Kidney (tissue), 22 donors: ENCODE results near the gene EAF1. TPM values are rescaled to one million over a fixed set of nuclear protein-coding genes. Genes with fewer than 3 reads are reported as not detected.

Experiments
- DNase-seq, 5 donors: peaks; one replicate each; pipeline ENCODE4 v3.0.0-alpha.2; 2013 to 2020
- FAIRE-seq: peaks from 2 replicates; lab custom pipeline; 2012; peaks lifted over from hg19 to GRCh38; lab: Jason Lieb, UNC
- H3K27ac ChIP-seq, 2 donors: one replicate each; pipeline ENCODE4 v1.7.0; 2013; ENCODE audit warnings: low read depth in 2 of 2, low read length in 2 of 2, inconsistent platforms in 1 of 2
- H3K27me3 ChIP-seq: one replicate; pipeline ENCODE4 v1.7.1; 2013; ENCODE audit warnings: low read length, inconsistent platforms; ENCODE audit not compliant: control insufficient read depth, insufficient read depth
- H3K36me3 ChIP-seq, 3 donors: one replicate each; pipeline versions ENCODE4 v1.7.0 to v1.7.1; 2013; ENCODE audit warnings: low read length in 3 of 3, control low read depth in 1 of 3, inconsistent platforms in 1 of 3; ENCODE audit not compliant: insufficient read depth in 3 of 3, control insufficient read depth in 2 of 3
- H3K4me1 ChIP-seq, 3 donors: one replicate each; pipeline versions ENCODE4 v1.7.0 to v1.7.1; 2013; ENCODE audit warnings: low read length in 3 of 3, inconsistent platforms in 1 of 3, low read depth in 1 of 3; ENCODE audit not compliant: control insufficient read depth in 2 of 3, insufficient read depth in 2 of 3
- H3K4me3 ChIP-seq, 3 donors: one replicate each; pipeline versions ENCODE4 v1.7.0 to v1.8.1; 2013; ENCODE audit warnings: low read length in 3 of 3, control low read depth in 1 of 3, inconsistent platforms in 1 of 3
- H3K9ac ChIP-seq, 3 donors: one replicate each; pipeline versions ENCODE4 v1.7.0 to v1.7.1; 2013; ENCODE audit warnings: low read length in 3 of 3, control low read depth in 1 of 3, inconsistent platforms in 1 of 3
- H3K9me3 ChIP-seq, 3 donors: one replicate each; pipeline versions ENCODE4 v1.7.0 to v1.7.1; 2013; ENCODE audit warnings: low read length in 3 of 3, control low read depth in 1 of 3, inconsistent platforms in 1 of 3; ENCODE audit not compliant: control insufficient read depth in 2 of 3, insufficient read depth in 1 of 3
- intact Hi-C: fragments of 100-400 bp; cut with DNase I; formaldehyde crosslinking; loops from one replicate; pipeline ENCODE4 v1.11.1; 2022
- long read RNA-seq, 10 donors: library from polyadenylated mRNA in 1 of 10; unstranded in 1 of 10; transcript quantifications; one replicate each; pipeline ENCODE4 v2.0.0 and lab custom pipeline, GENCODE V29; 2021 to 2026
- polyA plus RNA-seq: library from polyadenylated mRNA; stranded (reverse); fragments of 350-450 nt; fragmentation: Illumina TruSeq; extraction: RNeasy Lipid Tissue Mini Kit (QIAGEN cat#74804); gene quantifications from one replicate; pipeline ENCODE4 v1.2.3, GENCODE V29; 2014; ENCODE audit warnings: low read depth, low replicate concordance; ENCODE audit not compliant: insufficient read depth
- total RNA-seq: library from RNA; stranded (reverse); fragmentation: NEBNext Ultra II Directional; extraction: Animal tissue kit (Norgen Biotek cat#: 25700); gene quantifications from one replicate; pipeline ENCODE4 v1.2.1, GENCODE V29; 2021
- TF ChIP-seq, protein P1 (sequence below): IDR thresholded peaks from 3 replicates; pipeline ENCODE4 v1.5.1; 2012; ENCODE audit warnings: mild to moderate bottlenecking, moderate library complexity, borderline replicate concordance; ENCODE audit not compliant: insufficient read depth; ENCODE audit errors: extremely low read depth
- donor health status: control.
- donor health status: control.
- donor health status: control.
- donor health status: control.
- donor health status: control.
- donor health status: DM: yes; HTN: yes; CAD: no.
- donor health status: Normal renal cell carcinoma (clear cell type).

Gene EAF1
- total RNA-seq (16.1 TPM), polyA plus RNA-seq (8.3 TPM)
- long read RNA-seq, donor 1, full-length matches to known transcripts = 4 of 9 reads
- long read RNA-seq, donor 1, partial matches to known transcripts = 5 of 9 reads
- long read RNA-seq, donor 1, other reads (novel, unspliced or antisense) = 0 of 9 reads
- long read RNA-seq, donor 2, full-length matches to known transcripts = 6 of 6 reads
- long read RNA-seq, donor 2, partial matches to known transcripts = 0 of 6 reads
- long read RNA-seq, donor 2, other reads (novel, unspliced or antisense) = 0 of 6 reads
- long read RNA-seq, donor 3, full-length matches to known transcripts = 7 of 7 reads
- long read RNA-seq, donor 3, partial matches to known transcripts = 0 of 7 reads
- long read RNA-seq, donor 3, other reads (novel, unspliced or antisense) = 0 of 7 reads
- long read RNA-seq, donor 4, full-length matches to known transcripts = 1 of 6 reads
- long read RNA-seq, donor 4, partial matches to known transcripts = 5 of 6 reads
- long read RNA-seq, donor 4, other reads (novel, unspliced or antisense) = 0 of 6 reads
- long read RNA-seq, donor 5 = 0 reads
- long read RNA-seq, donor 6 = 0 reads
- long read RNA-seq, donor 7, full-length matches to known transcripts = 5 of 7 reads
- long read RNA-seq, donor 7, partial matches to known transcripts = 1 of 7 reads
- long read RNA-seq, donor 7, other reads (novel, unspliced or antisense) = 1 of 7 reads
- long read RNA-seq, donor 8, full-length matches to known transcripts = 1 of 1 reads
- long read RNA-seq, donor 8, partial matches to known transcripts = 0 of 1 reads
- long read RNA-seq, donor 8, other reads (novel, unspliced or antisense) = 0 of 1 reads
- long read RNA-seq, donor 9, full-length matches to known transcripts = 2 of 2 reads
- long read RNA-seq, donor 9, partial matches to known transcripts = 0 of 2 reads
- long read RNA-seq, donor 9, other reads (novel, unspliced or antisense) = 0 of 2 reads
- long read RNA-seq, donor 10, full-length matches to known transcripts = 4 of 24 reads
- long read RNA-seq, donor 10, partial matches to known transcripts = 20 of 24 reads
- long read RNA-seq, donor 10, other reads (novel, unspliced or antisense) = 0 of 24 reads

DNA sequence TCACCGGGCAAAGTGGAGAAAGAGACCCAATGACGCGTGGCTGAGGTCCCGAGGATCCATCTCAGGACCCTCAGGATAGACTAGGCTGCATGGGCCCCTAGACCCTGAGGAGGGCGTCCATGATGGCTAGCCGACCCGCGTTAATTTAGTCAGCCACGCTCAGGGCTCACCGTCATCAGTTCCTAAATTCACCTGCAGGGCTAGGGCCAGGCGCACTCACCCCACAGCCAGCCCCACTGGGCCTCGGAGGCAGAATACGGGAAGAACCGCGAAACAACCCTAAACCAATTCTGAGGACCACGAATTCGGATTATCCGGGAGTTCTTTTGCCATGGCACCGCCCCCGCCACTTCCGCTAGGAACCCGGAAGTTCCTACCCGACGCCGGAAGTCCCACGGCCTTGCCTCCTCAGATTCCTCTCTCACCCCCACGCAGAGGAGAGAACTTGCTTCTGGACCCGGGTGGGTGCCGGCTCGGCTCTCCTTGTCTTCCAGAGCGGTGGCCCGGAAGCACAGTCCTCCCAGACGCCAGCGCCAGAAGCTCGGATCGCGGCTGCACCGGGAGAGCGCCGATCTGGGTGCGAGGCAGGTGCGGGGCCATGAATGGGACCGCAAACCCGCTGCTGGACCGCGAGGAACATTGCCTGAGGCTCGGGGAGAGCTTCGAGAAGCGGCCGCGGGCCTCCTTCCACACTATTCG lies at the start of gene EAF1, which contains the start of gene METTL6:
Gene EAF1, plus strand, starts transcription at position 417 of the 699 bp plus-strand sequence. Its CDS starts 182 bp downstream, at position 599.
Gene METTL6, minus strand, starts transcription at position 363 of the 699 bp plus-strand sequence. CDS start 1,033 bp downstream, outside the sequence.
- TF ChIP-seq, protein P1, sequence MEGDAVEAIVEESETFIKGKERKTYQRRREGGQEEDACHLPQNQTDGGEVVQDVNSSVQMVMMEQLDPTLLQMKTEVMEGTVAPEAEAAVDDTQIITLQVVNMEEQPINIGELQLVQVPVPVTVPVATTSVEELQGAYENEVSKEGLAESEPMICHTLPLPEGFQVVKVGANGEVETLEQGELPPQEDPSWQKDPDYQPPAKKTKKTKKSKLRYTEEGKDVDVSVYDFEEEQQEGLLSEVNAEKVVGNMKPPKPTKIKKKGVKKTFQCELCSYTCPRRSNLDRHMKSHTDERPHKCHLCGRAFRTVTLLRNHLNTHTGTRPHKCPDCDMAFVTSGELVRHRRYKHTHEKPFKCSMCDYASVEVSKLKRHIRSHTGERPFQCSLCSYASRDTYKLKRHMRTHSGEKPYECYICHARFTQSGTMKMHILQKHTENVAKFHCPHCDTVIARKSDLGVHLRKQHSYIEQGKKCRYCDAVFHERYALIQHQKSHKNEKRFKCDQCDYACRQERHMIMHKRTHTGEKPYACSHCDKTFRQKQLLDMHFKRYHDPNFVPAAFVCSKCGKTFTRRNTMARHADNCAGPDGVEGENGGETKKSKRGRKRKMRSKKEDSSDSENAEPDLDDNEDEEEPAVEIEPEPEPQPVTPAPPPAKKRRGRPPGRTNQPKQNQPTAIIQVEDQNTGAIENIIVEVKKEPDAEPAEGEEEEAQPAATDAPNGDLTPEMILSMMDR = peak; percentile 12
- peaks cover 0 to 4% (median 0%) of the 10 kb centered on the region in 3 donors for H3K36me3 ChIP-seq
- FAIRE-seq (no peak), DNase-seq (peak; percentile 86 to 94 (median 92))
- H3K27ac ChIP-seq = peak within 1 kb of the TSS; percentile 63 to 65
- peaks cover 0 to 16% (median 3%) of the 10 kb centered on the region in 3 donors for H3K4me1 ChIP-seq
- H3K9ac ChIP-seq = peak within 1 kb of the TSS; percentile 78 to 97 (median 85)
- peak within 1 kb of the TSS; percentile 89 to 97 (median 89) for H3K4me3 ChIP-seq
- intact Hi-C loops = no loop called here
- H3K9me3 ChIP-seq = no peaks in the 10 kb centered on the region
- H3K27me3 ChIP-seq = no peaks in the 10 kb centered on the region

DNA sequence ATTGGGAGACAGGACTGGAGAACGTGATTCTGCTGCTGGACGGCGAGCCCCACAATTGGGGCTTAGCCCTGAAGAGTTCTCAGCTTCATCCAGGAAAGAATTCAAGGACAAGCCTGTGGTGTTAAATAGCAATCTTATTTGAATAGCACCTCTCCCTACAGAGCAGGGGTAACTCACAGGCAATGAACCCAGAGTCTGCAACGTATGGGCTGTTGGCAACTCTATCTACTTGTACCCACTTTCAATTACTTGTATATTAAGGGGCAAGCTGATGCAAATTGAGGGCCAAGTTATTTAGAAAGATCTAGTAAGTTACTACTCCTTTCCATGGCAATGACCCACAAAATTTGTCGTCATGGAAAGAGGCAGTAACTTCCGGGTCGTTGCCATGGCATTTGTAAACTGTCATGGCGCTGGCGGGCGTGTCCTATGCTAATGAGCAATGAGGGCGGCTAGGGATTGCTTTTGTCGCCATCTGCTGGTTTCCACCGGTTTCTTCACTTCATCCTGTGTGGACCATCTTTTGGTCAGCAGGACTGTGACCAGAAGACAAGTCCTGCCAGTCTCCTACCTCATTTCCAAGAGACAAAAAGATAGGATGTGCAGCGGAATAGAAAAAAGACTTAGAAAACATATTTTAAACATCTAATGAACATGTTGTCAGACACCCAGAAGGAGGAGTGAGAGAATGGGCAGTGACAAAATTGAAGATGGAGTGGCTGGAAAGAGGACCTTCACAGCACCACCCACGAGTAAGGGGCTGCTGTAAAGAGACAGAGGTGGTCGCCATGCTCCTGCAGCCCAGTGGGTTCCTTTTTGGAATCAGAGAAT lies 49.2 kb upstream of the EAF1 start:
- intact Hi-C loops = loop anchor here (5.0 kb wide), 1 partner anchor 111 kb away; no protein-coding TSS in a partner anchor

More for the DNA sequence above, 49.2 kb upstream of the EAF1 start:
- Histone ChIP-seq H3K9ac (peak overlapping the region in 1 of 3 donors; percentile 18), H3K4me3 (peak overlapping the region; percentile 43 to 58 (median 57)), H3K4me1 (peaks cover 2 to 4% (median 3%) of the 10 kb centered on the region in 3 donors), H3K9me3 (no peaks in the 10 kb centered on the region), H3K36me3 (no peaks in the 10 kb centered on the region), H3K27me3 (no peaks in the 10 kb centered on the region), H3K27ac (peak overlapping the region; percentile 70 to 73)
- FAIRE-seq = peak; percentile 92
- TF ChIP-seq, protein P1 = peak; percentile 89
- DNase-seq = peak; percentile 95 to 98 (median 96)
